ENCODE measurements around the gene NPB.

The NPB gene

GRCh38 chr17:81865733-81866439 lies 36.2 kb upstream of the NPB start:
- H3K4me1 ChIP-seq (ENCODE audit: insufficient read depth, low read length), result no peaks in the 10 kb centered on the region
- H3K4me3 ChIP-seq (ENCODE audit: low read length), result no peak overlapping the region

GRCh38 chr17:81866440-81867169 lies 35.4 kb upstream of the NPB start:
- peak overlapping the region; percentile 28 for H3K27ac ChIP-seq (ENCODE audit: low read length)
- H3K4me3 ChIP-seq (ENCODE audit: low read length), result no peak overlapping the region

More at GRCh38 chr17:81865733-81866439, 36.2 kb upstream of the NPB start:
- Histone ChIP-seq H3K36me3 (ENCODE audit: insufficient read depth, low read depth, low read length) (peaks cover 36% of the 10 kb centered on the region), H3K9me3 (ENCODE audit: insufficient read depth, low read depth, low read length) (no peaks in the 10 kb centered on the region), H3K27ac (ENCODE audit: low read length) (no peak overlapping the region), H3K27me3 (ENCODE audit: insufficient read depth, low read length) (no peaks in the 10 kb centered on the region), H3K9ac (ENCODE audit: low read depth, low read length) (no peak overlapping the region)

GRCh38 chr17:81867170-81867990 lies 34.7 kb upstream of the NPB start:
- H3K4me3 ChIP-seq (ENCODE audit: low read length), result no peak overlapping the region
- H3K4me1 ChIP-seq (ENCODE audit: insufficient read depth, low read length), result no peaks in the 10 kb centered on the region
- H3K9ac ChIP-seq (ENCODE audit: low read depth, low read length), result peak overlapping the region; percentile 45; the same call in 1 of the 2 replicates
- H3K27me3 ChIP-seq (ENCODE audit: insufficient read depth, low read length), result no peaks in the 10 kb centered on the region
- peaks cover 36% of the 10 kb centered on the region for H3K36me3 ChIP-seq (ENCODE audit: insufficient read depth, low read depth, low read length)
- H3K27ac ChIP-seq (ENCODE audit: low read length), result peak overlapping the region; percentile 28
- no peaks in the 10 kb centered on the region for H3K9me3 ChIP-seq (ENCODE audit: insufficient read depth, low read depth, low read length)

More at GRCh38 chr17:81866440-81867169, 35.4 kb upstream of the NPB start:
- Histone ChIP-seq H3K27me3 (ENCODE audit: insufficient read depth, low read length) (no peaks in the 10 kb centered on the region), H3K9me3 (ENCODE audit: insufficient read depth, low read depth, low read length) (no peaks in the 10 kb centered on the region), H3K9ac (ENCODE audit: low read depth, low read length) (peak overlapping the region; percentile 45; the same call in 1 of the 2 replicates), H3K36me3 (ENCODE audit: insufficient read depth, low read depth, low read length) (peaks cover 36% of the 10 kb centered on the region), H3K4me1 (ENCODE audit: insufficient read depth, low read length) (no peaks in the 10 kb centered on the region)

- H3K9ac ChIP-seq (ENCODE audit: low read depth, low read length), result peak overlapping the region; percentile 45
- H3K27me3 ChIP-seq (ENCODE audit: insufficient read depth, low read length), result no peaks in the 10 kb centered on the region
- no peak overlapping the region for H3K27ac ChIP-seq (ENCODE audit: low read length)
- no peaks in the 10 kb centered on the region for H3K4me1 ChIP-seq (ENCODE audit: insufficient read depth, low read length)
- peaks cover 30% of the 10 kb centered on the region for H3K36me3 ChIP-seq (ENCODE audit: insufficient read depth, low read depth, low read length)
- no peak overlapping the region for H3K4me3 ChIP-seq (ENCODE audit: low read length)
- no peaks in the 10 kb centered on the region for H3K9me3 ChIP-seq (ENCODE audit: insufficient read depth, low read depth, low read length)
Measured at GRCh38 chr17:81867991-81868673, 33.9 kb upstream of the NPB start.

- no peaks in the 10 kb centered on the region for H3K9me3 ChIP-seq (ENCODE audit: insufficient read depth, low read depth, low read length)
- peaks cover 24% of the 10 kb centered on the region for H3K36me3 ChIP-seq (ENCODE audit: insufficient read depth, low read depth, low read length)
- H3K27me3 ChIP-seq (ENCODE audit: insufficient read depth, low read length), result no peaks in the 10 kb centered on the region
- no peaks in the 10 kb centered on the region for H3K4me1 ChIP-seq (ENCODE audit: insufficient read depth, low read length)
- no peak overlapping the region for H3K4me3 ChIP-seq (ENCODE audit: low read length)
- no peak overlapping the region for H3K9ac ChIP-seq (ENCODE audit: low read depth, low read length)
- no peak overlapping the region for H3K27ac ChIP-seq (ENCODE audit: low read length)
Measured at GRCh38 chr17:81868674-81869220, 33.3 kb upstream of the NPB start.

GRCh38 chr17:81869221-81870130 lies 32.6 kb upstream of the NPB start:
- Histone ChIP-seq H3K4me1 (ENCODE audit: insufficient read depth, low read length) (no peaks in the 10 kb centered on the region), H3K27me3 (ENCODE audit: insufficient read depth, low read length) (no peaks in the 10 kb centered on the region), H3K9ac (ENCODE audit: low read depth, low read length) (peak overlapping the region; percentile 81), H3K36me3 (ENCODE audit: insufficient read depth, low read depth, low read length) (peaks cover 17% of the 10 kb centered on the region; the same call in 1 of the 2 replicates), H3K27ac (ENCODE audit: low read length) (no peak overlapping the region), H3K9me3 (ENCODE audit: insufficient read depth, low read depth, low read length) (no peaks in the 10 kb centered on the region), H3K4me3 (ENCODE audit: low read length) (peak overlapping the region; percentile 89)

GRCh38 chr17:81870131-81870980 lies 31.7 kb upstream of the NPB start:
- Histone ChIP-seq H3K36me3 (ENCODE audit: insufficient read depth, low read depth, low read length) (peaks cover 14% of the 10 kb centered on the region; the same call in 1 of the 2 replicates), H3K27ac (ENCODE audit: low read length) (no peak overlapping the region), H3K9ac (ENCODE audit: low read depth, low read length) (peak overlapping the region; percentile 81; the same call in 1 of the 2 replicates), H3K4me1 (ENCODE audit: insufficient read depth, low read length) (no peaks in the 10 kb centered on the region), H3K9me3 (ENCODE audit: insufficient read depth, low read depth, low read length) (no peaks in the 10 kb centered on the region), H3K27me3 (ENCODE audit: insufficient read depth, low read length) (no peaks in the 10 kb centered on the region), H3K4me3 (ENCODE audit: low read length) (peak overlapping the region; percentile 89)

GRCh38 chr17:81870981-81871386 lies 31.1 kb upstream of the NPB start, which contains the start of gene ARHGDIA:
ARHGDIA (minus strand) TSS chr17:81871337; CDS start chr17:81869930, 1,407 bp downstream.
- Histone ChIP-seq H3K4me3 (ENCODE audit: low read length) (peak within 1 kb of the TSS; percentile 91), H3K27ac (ENCODE audit: low read length) (peak within 1 kb of the TSS; percentile 76), H3K27me3 (ENCODE audit: insufficient read depth, low read length) (no peaks in the 10 kb centered on the region), H3K4me1 (ENCODE audit: insufficient read depth, low read length) (no peaks in the 10 kb centered on the region), H3K36me3 (ENCODE audit: insufficient read depth, low read depth, low read length) (peaks cover 7% of the 10 kb centered on the region; the same call in 1 of the 2 replicates), H3K9me3 (ENCODE audit: insufficient read depth, low read depth, low read length) (no peaks in the 10 kb centered on the region), H3K9ac (ENCODE audit: low read depth, low read length) (peak within 1 kb of the TSS; percentile 98)

- H3K9me3 ChIP-seq (ENCODE audit: insufficient read depth, low read depth, low read length), result no peaks in the 10 kb centered on the region
- H3K4me1 ChIP-seq (ENCODE audit: insufficient read depth, low read length), result no peaks in the 10 kb centered on the region
- H3K36me3 ChIP-seq (ENCODE audit: insufficient read depth, low read depth, low read length), result peaks cover 6% of the 10 kb centered on the region; the same call in 1 of the 2 replicates
- peak overlapping the region; percentile 91 for H3K4me3 ChIP-seq (ENCODE audit: low read length)
- H3K9ac ChIP-seq (ENCODE audit: low read depth, low read length), result peak overlapping the region; percentile 98
- peak overlapping the region; percentile 76 for H3K27ac ChIP-seq (ENCODE audit: low read length)
- no peaks in the 10 kb centered on the region for H3K27me3 ChIP-seq (ENCODE audit: insufficient read depth, low read length)
Measured at GRCh38 chr17:81871387-81872230, 30.4 kb upstream of the NPB start.
